ENCODE results near the gene LYZL1. TPM values are rescaled to one million over a fixed set of nuclear protein-coding genes. Genes with fewer than 3 reads are reported as not detected.
A peak's percentile ranks its signal among the peaks of the same experiment; 100 is the strongest.
"Not testable (repeated sequence)": the region's sequence is repeated elsewhere in the genome, so short reads cannot be mapped to it uniquely, and the experiment has no call there.

LYZL1 gene
- total RNA-seq, 6 donors from 2014 or later, result not detected

- Histone ChIP-seq H3K27me3 (no peaks in the 10 kb centered on the region), H3K9me3 (no peaks in the 10 kb centered on the region), H3K4me3 (no peak overlapping the region), H3K27ac (no peak overlapping the region), H3K4me1 (peaks cover 6 to 11% (median 8%) of the 10 kb centered on the region in 4 donors), H3K36me3 (no peaks in the 10 kb centered on the region)
- 71 to 78% methylated on average over 7 to 13 of the region's 13 CpGs for WGBS, 2 donors
- no peak for ATAC-seq (ENCODE audit: low FRiP score in 2 of 2)
- no peak for TF ChIP-seq CTCF (IDR thresholded peaks at IDR 0.05)
- no peak for TF ChIP-seq EP300 (IDR thresholded peaks at IDR 0.05)
- no peak for TF ChIP-seq POLR2A (IDR thresholded peaks at IDR 0.05)
- TF ChIP-seq POLR2AphosphoS5 (IDR thresholded peaks at IDR 0.05), result no peak
- DNase-seq, result no peak
These were observed 30.4 kb downstream of the LYZL1 start for GRCh38 chr10:29319205-29319781.

- not testable (repeated sequence) for DNase-seq; H3K4me3 ChIP-seq; H3K27ac ChIP-seq; ATAC-seq (ENCODE audit: low FRiP score in 2 of 2); H3K9me3 ChIP-seq; H3K36me3 ChIP-seq; H3K27me3 ChIP-seq
- peaks cover 6 to 11% (median 8%) of the 10 kb centered on the region in 4 donors for H3K4me1 ChIP-seq
- 75 to 81% methylated on average over 5 of the region's 5 CpGs for WGBS, 2 donors
These were observed 31.8 kb downstream of the LYZL1 start for GRCh38 chr10:29320680-29321121.

GRCh38 chr10:29321656-29322055 is 32.8 kb downstream of the LYZL1 start:
- ATAC-seq (ENCODE audit: low FRiP score in 2 of 2) (no peak), DNase-seq (no peak)
- H3K27ac ChIP-seq, result no peak overlapping the region
- H3K4me1 ChIP-seq, result peaks cover 6 to 11% (median 8%) of the 10 kb centered on the region in 4 donors
- no peaks in the 10 kb centered on the region for H3K36me3 ChIP-seq
- WGBS, 2 donors, result 80 to 90% methylated on average over 8 of the region's 8 CpGs
- no peak for TF ChIP-seq POLR2AphosphoS5 (IDR thresholded peaks at IDR 0.05)
- TF ChIP-seq POLR2A (IDR thresholded peaks at IDR 0.05), result no peak
- no peak for TF ChIP-seq CTCF (IDR thresholded peaks at IDR 0.05)
- TF ChIP-seq EP300 (IDR thresholded peaks at IDR 0.05), result no peak
- H3K4me3 ChIP-seq, result no peak overlapping the region
- H3K9me3 ChIP-seq, result no peaks in the 10 kb centered on the region
- no peaks in the 10 kb centered on the region for H3K27me3 ChIP-seq

GRCh38 chr10:29322918-29323317 is 34.0 kb downstream of the LYZL1 start:
- no peaks in the 10 kb centered on the region for H3K9me3 ChIP-seq
- WGBS, 2 donors, result 68 to 75% methylated on average over 5 of the region's 5 CpGs
- no peak overlapping the region for H3K4me3 ChIP-seq
- no peaks in the 10 kb centered on the region for H3K27me3 ChIP-seq
- ATAC-seq (ENCODE audit: low FRiP score in 2 of 2), result no peak
- DNase-seq, result no peak
- peaks cover 5 to 9% (median 6%) of the 10 kb centered on the region in 4 donors for H3K4me1 ChIP-seq
- peak overlapping the region in 1 of 4 donors; percentile 38 for H3K27ac ChIP-seq
- H3K36me3 ChIP-seq, result no peaks in the 10 kb centered on the region
- TF ChIP-seq POLR2A (IDR thresholded peaks at IDR 0.05), result no peak
- TF ChIP-seq CTCF (IDR thresholded peaks at IDR 0.05), result no peak
- TF ChIP-seq POLR2AphosphoS5 (IDR thresholded peaks at IDR 0.05), result no peak

- Histone ChIP-seq H3K4me1 (peaks cover under 1 to 8% (median 4%) of the 10 kb centered on the region in 4 donors), H3K4me3 (no peak overlapping the region), H3K9me3 (no peaks in the 10 kb centered on the region), H3K36me3 (no peaks in the 10 kb centered on the region), H3K27ac (peak overlapping the region in 1 of 4 donors; percentile 38), H3K27me3 (no peaks in the 10 kb centered on the region)
- DNase-seq (no peak), ATAC-seq (ENCODE audit: low FRiP score in 2 of 2) (no peak)
- 33 to 57% methylated on average over 5 of the region's 5 CpGs for WGBS, 2 donors
- TF ChIP-seq CTCF (IDR thresholded peaks at IDR 0.05) (no peak), POLR2A (IDR thresholded peaks at IDR 0.05) (no peak), EP300 (IDR thresholded peaks at IDR 0.05) (no peak), POLR2AphosphoS5 (IDR thresholded peaks at IDR 0.05) (no peak)
These were observed 34.5 kb downstream of the LYZL1 start for GRCh38 chr10:29323367-29323766.

Measured in upper lobe of left lung (tissue), 6 donors.